Right lobe of liver (tissue), 6 donors: ENCODE results near the gene TTBK2. TPM values are rescaled to one million over a fixed set of nuclear protein-coding genes. Genes with fewer than 3 reads are reported as not detected.
A peak's percentile ranks its signal among the peaks of the same experiment; 100 is the strongest.

Experiments used
- ATAC-seq, 4 donors: fragments of 200-7000 bp; cut with Tn5 transposase; one replicate each; pipeline ENCODE4 v1.9.1; 2020; ENCODE audit warnings: mild to moderate bottlenecking in 4 of 4, moderate library complexity in 4 of 4
- DNase-seq, 3 donors: peaks; one replicate each; pipeline ENCODE4 v3.0.0-alpha.2; 2020
- H3K27ac ChIP-seq, 3 donors: fragments of 200-600 bp; one replicate each; pipeline ENCODE4 v1.8.0; 2022
- H3K27me3 ChIP-seq, 2 donors: fragments of 200-600 bp; one replicate each; pipeline ENCODE4 v1.8.0; 2022
- H3K36me3 ChIP-seq, 4 donors: fragments of 200-600 bp; sonication (generic) in 1 of 4; one replicate each; pipeline versions ENCODE4 v1.5.1 to v1.8.0; 2017 to 2022; ENCODE audit warnings: control low read depth in 1 of 4
- H3K4me1 ChIP-seq, 4 donors: fragments of 200-600 bp; sonication (generic) in 1 of 4; one replicate each; pipeline versions ENCODE4 v1.5.1 to v1.8.0; 2017 to 2022; ENCODE audit warnings: control low read depth in 1 of 4
- H3K4me3 ChIP-seq, 3 donors: fragments of 200-600 bp; one replicate each; pipeline ENCODE4 v1.8.0; 2022
- H3K9me3 ChIP-seq, 4 donors: fragments of 200-600 bp; sonication (generic) in 1 of 4; one replicate each; pipeline versions ENCODE4 v1.5.1 to v1.8.0; 2017 to 2022; ENCODE audit warnings: control low read depth in 1 of 4
- CTCF ChIP-seq, 4 donors: fragments of 200-600 bp in 3 of 4; fragments of 450-650 bp in 1 of 4; IDR thresholded peaks; one replicate each; pipeline versions ENCODE4 v1.5.1 to v1.8.0; 2016 to 2022; ENCODE audit warnings: antibody characterized with exemption in 4 of 4, mild to moderate bottlenecking in 2 of 4
- POLR2A ChIP-seq: fragments of 450-650 bp; IDR thresholded peaks from one replicate; pipeline ENCODE4 v1.6.1; 2017; ENCODE audit warnings: antibody characterized with exemption, mild to moderate bottlenecking
- WGBS: methylation state at CpG from one replicate; pipeline ENCODE4 v1.1.6; 2018; ENCODE audit warnings: low coverage, low lambda C conversion rate; ENCODE audit not compliant: insufficient coverage; ENCODE audit errors: missing lambda C conversion rate; 5-methylcytosine and 5-hydroxymethylcytosine counted together
- intact Hi-C, 2 donors: fragments of 100-400 bp; cut with DNase I; formaldehyde crosslinking; loops; one replicate each; pipeline versions ENCODE4 v1.11.2 to v1.14.1; 2022
- total RNA-seq, 6 experiments: library from RNA; depleted of rRNA in 2 of 6; stranded (reverse); fragments of >200 nt in 2 of 6; fragmentation: NEBNext Ultra II Directional in 3 of 6; extraction: Animal tissue kit (Norgen Biotek cat#: 25700) in 3 of 6; gene quantifications; one replicate each; pipeline versions ENCODE4 v1.1.0 to v1.2.4, GENCODE V29; 2016 to 2023
- donor health status: DM: no; HTN: yes; CAD: no.
- donor health status: DM: no; HTN: no; CAD: no.
- donor health status: DM: no; HTN: no; CAD: no.
- donor health status: DM: no; HTN: yes; CAD: no.
- donor health status: DM: no; HTN: yes; CAD: no.

The TTBK2 gene
- total RNA-seq, 6 experiments from 2014 or later: 4.9 to 6.8 (median 5.5) TPM

DNA sequence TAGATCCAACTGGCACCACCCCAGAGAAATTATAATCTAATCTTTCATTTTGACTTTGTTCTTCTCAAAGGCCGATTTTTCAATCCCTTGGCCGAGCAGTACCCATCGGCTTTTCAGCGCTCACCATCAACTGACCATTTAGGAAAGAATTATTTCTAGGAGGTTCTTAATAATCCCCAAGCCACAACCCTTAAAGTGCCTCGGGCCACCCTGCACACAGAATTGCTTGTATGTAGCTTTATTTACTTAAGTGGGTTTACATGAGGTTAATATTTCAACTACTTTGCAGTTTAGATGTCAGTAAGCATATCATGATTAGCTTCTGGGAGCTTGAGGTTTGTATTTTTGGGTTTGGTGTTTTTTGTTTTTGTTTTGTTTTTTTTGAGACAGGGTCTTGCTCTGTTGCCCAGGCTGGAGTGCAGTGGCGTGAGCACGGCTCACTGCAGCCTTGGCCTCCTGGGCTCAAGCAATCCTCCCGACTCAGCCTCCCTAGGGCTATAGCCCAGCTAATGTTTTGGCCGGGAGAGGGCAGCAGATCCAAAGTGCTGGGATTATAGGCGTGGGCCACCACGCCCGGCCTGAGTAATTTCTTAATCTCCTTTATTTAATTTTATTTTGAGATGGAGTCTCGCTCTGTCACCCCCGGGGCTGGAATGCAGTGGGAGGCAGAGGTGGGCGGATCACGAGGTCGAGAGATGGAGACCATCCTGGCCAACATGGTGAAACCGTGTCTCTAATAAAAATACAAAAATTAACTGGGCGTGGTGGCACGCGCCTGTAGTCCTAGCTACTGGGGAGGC lies 182.8 kb downstream of the TTBK2 start:
- Histone ChIP-seq H3K4me1 (peaks cover 0 to 14% (median 2%) of the 10 kb centered on the region in 4 donors), H3K4me3 (peak overlapping the region; percentile 89 to 99 (median 91)), H3K27ac (peak overlapping the region; percentile 62 to 81 (median 66)), H3K9me3 (no peaks in the 10 kb centered on the region), H3K36me3 (peaks cover 0 to 21% (median 5%) of the 10 kb centered on the region in 4 donors), H3K27me3 (no peaks in the 10 kb centered on the region)
- ATAC-seq (peak in 2 of 4 donors; percentile 2 to 8), DNase-seq (no peak)
- WGBS: 71% methylated on average over 17 of the region's 21 CpGs
- intact Hi-C loops: no loop called here
- TF ChIP-seq CTCF (IDR thresholded peaks at IDR 0.05): no peak
- no peak for TF ChIP-seq POLR2A

DNA sequence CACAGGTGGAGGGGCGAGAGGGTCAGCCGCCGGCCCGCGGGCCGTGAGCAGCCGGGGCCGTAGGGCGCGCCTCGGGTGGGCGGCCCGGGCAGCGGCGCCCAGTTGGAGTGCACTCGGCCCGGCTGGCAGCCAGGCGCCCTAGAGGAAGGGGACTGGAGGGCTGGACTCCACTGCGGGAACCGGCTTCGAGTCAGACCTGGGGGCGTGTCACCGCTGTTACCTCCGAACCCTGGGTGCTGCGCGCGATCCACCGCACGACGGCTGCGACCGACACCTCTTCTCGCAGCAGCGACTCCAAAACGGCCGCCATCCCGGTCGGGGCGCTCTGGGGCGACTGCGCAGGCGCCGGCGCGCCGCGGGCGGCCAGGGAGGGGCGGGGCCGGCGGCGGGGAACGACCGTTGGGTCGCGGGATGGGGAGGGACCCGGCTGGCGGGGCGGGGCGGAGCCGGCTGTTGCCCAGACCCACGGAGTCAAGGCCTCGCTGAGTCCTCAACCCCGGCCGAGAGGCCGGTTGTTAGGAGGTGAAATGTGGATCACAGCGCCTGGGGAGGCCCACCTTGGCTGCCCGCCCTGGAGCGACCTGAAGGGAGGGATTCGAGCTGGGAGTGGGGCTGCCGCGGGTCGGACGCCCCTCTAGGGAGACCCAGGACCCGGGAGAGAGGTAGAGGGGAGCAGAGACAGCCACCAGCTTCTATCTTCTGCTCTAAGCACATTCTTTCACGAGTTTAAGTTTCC lies 183.6 kb downstream of the TTBK2 start, which contains the start of gene CDAN1:
TSS of gene CDAN1 (minus strand) at position 336 of the 736 bp plus-strand sequence. CDS start at position 310, 26 bp downstream.
- Histone ChIP-seq H3K4me1 (peaks cover 0 to 14% (median 2%) of the 10 kb centered on the region in 4 donors), H3K9me3 (no peaks in the 10 kb centered on the region), H3K27ac (peak within 1 kb of the TSS; percentile 62 to 81 (median 66)), H3K4me3 (peak within 1 kb of the TSS; percentile 89 to 99 (median 91)), H3K27me3 (no peaks in the 10 kb centered on the region), H3K36me3 (peaks cover 0 to 29% (median 8%) of the 10 kb centered on the region in 4 donors)
- intact Hi-C loops: no loop called here
- peak; percentile 95 to 96 (median 96) for DNase-seq
- WGBS: 0% methylated on average over 5 of the region's 76 CpGs
- ATAC-seq: peak; percentile 99
- peak; percentile 67 for TF ChIP-seq POLR2A
- TF ChIP-seq CTCF (IDR thresholded peaks at IDR 0.05): no peak

DNA sequence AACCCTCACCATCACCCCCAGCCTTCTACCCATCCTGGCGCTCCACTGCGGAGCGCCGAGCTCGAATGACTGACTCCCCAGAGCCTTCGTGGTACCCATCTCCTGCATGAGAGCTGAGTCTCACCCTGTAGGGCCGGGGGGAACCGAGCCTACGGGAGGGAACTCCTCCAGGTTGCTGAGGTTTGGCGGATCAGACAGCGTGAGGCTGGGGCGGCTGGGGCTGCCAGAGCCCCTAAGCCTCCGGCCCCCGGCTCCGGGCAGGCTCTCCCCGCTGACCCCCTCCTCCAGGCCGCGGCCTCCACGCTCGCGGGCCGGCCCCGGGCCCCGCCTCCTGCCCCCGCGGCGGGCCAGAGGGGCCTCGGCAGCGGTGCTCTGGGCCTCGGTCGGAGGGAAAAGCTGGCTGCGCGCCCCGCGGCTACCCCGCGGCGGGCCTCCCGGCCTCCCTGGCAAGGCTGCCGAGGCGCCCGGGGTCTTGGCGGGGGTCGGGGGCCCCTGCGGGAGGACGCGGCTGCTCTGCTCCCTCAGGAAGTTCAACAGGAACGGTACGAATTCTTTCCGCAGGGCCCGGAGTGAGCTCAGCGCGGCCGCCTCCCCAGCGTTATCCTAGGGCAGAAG lies 184.3 kb downstream of the TTBK2 start:
- DNase-seq (peak in 1 of 3 donors; percentile 30), ATAC-seq (peak; percentile 16 to 31 (median 22))
- Histone ChIP-seq H3K9me3 (no peaks in the 10 kb centered on the region), H3K27me3 (no peaks in the 10 kb centered on the region), H3K4me3 (peak overlapping the region; percentile 89 to 99 (median 91)), H3K36me3 (peaks cover 0 to 36% (median 12%) of the 10 kb centered on the region in 4 donors), H3K27ac (peak overlapping the region; percentile 29 to 81 (median 34)), H3K4me1 (peaks cover 0 to 14% (median 2%) of the 10 kb centered on the region in 4 donors)
- TF ChIP-seq POLR2A (no peak), CTCF (IDR thresholded peaks at IDR 0.05) (no peak)
- intact Hi-C loops: no loop called here
- 15% methylated on average over 5 of the region's 55 CpGs for WGBS

DNA sequence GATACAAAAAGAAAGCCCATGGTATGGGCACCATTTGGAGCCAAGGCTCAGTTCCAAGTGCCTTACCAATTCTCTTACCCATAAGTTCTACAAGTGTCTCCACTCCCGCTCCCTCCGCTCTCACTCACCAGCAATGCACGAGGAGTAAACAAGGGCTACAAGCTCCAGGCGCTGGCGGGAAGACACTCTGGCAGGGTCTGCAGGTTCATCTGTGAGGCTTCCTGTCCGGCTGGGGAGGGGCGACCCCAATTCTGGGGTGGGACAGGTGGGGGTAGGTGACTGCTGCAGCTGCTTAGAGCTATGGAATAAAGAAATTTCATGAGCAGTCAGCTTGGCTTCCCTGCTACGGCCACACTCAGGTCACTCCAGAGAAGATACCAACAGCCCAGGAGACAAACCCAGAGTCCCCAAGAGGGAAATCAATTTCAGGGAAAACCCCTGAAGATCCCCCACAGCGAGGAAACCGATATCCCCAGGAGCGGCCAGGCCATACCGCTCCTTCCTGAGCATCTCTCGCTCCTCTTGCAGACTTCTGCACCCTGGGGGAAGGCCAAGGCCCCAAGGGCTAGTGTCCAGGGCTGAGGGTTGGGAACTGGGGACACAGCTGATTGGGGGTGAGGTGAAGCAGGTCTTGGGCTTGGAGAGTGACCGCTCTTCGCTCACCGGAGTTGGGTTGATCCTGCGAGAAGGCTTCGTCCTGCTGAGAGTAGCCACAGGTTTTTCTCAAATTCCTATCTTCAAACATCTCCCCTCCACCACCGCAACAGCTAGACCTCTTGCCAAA lies 185.0 kb downstream of the TTBK2 start:
- H3K9me3 ChIP-seq: no peaks in the 10 kb centered on the region
- no peak for TF ChIP-seq POLR2A
- TF ChIP-seq CTCF (IDR thresholded peaks at IDR 0.05): no peak
- H3K36me3 ChIP-seq: peaks cover 0 to 43% (median 16%) of the 10 kb centered on the region in 4 donors
- H3K4me3 ChIP-seq: peak overlapping the region; percentile 89 to 99 (median 91)
- ATAC-seq (no peak), DNase-seq (no peak)
- no peaks in the 10 kb centered on the region for H3K27me3 ChIP-seq
- WGBS: 86% methylated on average over 13 of the region's 19 CpGs
- peaks cover 0 to 14% (median 2%) of the 10 kb centered on the region in 4 donors for H3K4me1 ChIP-seq
- intact Hi-C loops: no loop called here
- H3K27ac ChIP-seq: no peak overlapping the region
